Activated CD4-positive, alpha-beta T cell treated with anti-CD3 and anti-CD28 coated beads, Interleukin-10, Interleukin-2, amounts not matched to agents 100 ng/mL and 50 ng/mL, durations not matched to agents 16 hours and 8 hours (primary cell): ENCODE measurements around the gene SOX10.

Experiments
- DNase-seq: peaks from one replicate; pipeline ENCODE4 v3.0.0-alpha.2; 2020

SOX10 gene

GRCh38 chr22:38016182-38017151, 32.1 kb upstream of the SOX10 start:
- DNase-seq, result no peak

- no peak for DNase-seq
Observed at GRCh38 chr22:38014083-38014482, 29.7 kb upstream of the SOX10 start.

GRCh38 chr22:38012604-38013072, 28.3 kb upstream of the SOX10 start:
- no peak for DNase-seq

- DNase-seq, result no peak
Observed at GRCh38 chr22:38009000-38009806, 24.8 kb upstream of the SOX10 start.

GRCh38 chr22:38007330-38007902, 23.1 kb upstream of the SOX10 start:
- no peak for DNase-seq

- DNase-seq, result no peak
Observed at GRCh38 chr22:38006906-38007305, 22.6 kb upstream of the SOX10 start.

- DNase-seq, result no peak
Observed at GRCh38 chr22:38005943-38006342, 21.6 kb upstream of the SOX10 start.

- peak; percentile 22 for DNase-seq
Observed at GRCh38 chr22:37999640-38000272, 15.4 kb upstream of the SOX10 start.

- DNase-seq, result no peak
Observed at GRCh38 chr22:37999236-37999635, 14.9 kb upstream of the SOX10 start.

GRCh38 chr22:37998543-37998942, 14.2 kb upstream of the SOX10 start:
- no peak for DNase-seq

- no peak for DNase-seq
Observed at GRCh38 chr22:37996515-37997246, 12.3 kb upstream of the SOX10 start.

- no peak for DNase-seq
Observed at GRCh38 chr22:37996079-37996478, 11.7 kb upstream of the SOX10 start.

- no peak for DNase-seq
Observed at GRCh38 chr22:37995460-37995859, 11.1 kb upstream of the SOX10 start.

- no peak for DNase-seq
Observed at GRCh38 chr22:37994982-37995381, 10.6 kb upstream of the SOX10 start.

GRCh38 chr22:37994049-37994448, 9.7 kb upstream of the SOX10 start:
- DNase-seq, result no peak

GRCh38 chr22:37991731-37992442, 7.5 kb upstream of the SOX10 start:
- no peak for DNase-seq

GRCh38 chr22:37990862-37991261, 6.5 kb upstream of the SOX10 start:
- no peak for DNase-seq

GRCh38 chr22:37990301-37990700, 5.9 kb upstream of the SOX10 start:
- no peak for DNase-seq

GRCh38 chr22:37989146-37990045, 5.0 kb upstream of the SOX10 start:
- DNase-seq, result no peak

GRCh38 chr22:37986371-37986770, 2.0 kb upstream of the SOX10 start:
- DNase-seq, result no peak
